CD4-positive, alpha-beta T cell (primary cell): ENCODE measurements around the gene CD33. TPM values are rescaled to one million over a fixed set of nuclear protein-coding genes. Genes with fewer than 3 reads are reported as not detected.

Experiments
- ATAC-seq: fragments of 200-7000 bp; cut with Tn5 transposase; one replicate; pipeline ENCODE4 v1.10.0; 2022; ENCODE audit warnings: mild to moderate bottlenecking; ENCODE audit not compliant: poor library complexity
- CTCF ChIA-PET: fragments of 350-600 bp; sonication (Branson Sonifier 250); formaldehyde crosslinking; loops from one replicate; lab custom pipeline; 2021; ENCODE audit warnings: antibody characterized with exemption, inconsistent platforms; lab: Charles Lee
- POLR2A ChIA-PET: fragments of 350-600 bp; sonication (Branson Sonifier 250); formaldehyde crosslinking; loops from one replicate; lab custom pipeline; 2021; ENCODE audit warnings: antibody characterized with exemption, inconsistent platforms; lab: Charles Lee
- DNase-seq, 14 experiments: peaks; one replicate each; pipeline ENCODE4 v3.0.0-alpha.2; 2013 to 2020; ENCODE audit warnings: mixed read lengths in 2 of 14
- H3K27ac ChIP-seq, 2 donors: one replicate each; pipeline versions ENCODE4 v1.5.1 to v1.7.0; 2013; ENCODE audit warnings: low read length in 2 of 2, low read depth in 1 of 2, mild to moderate bottlenecking in 1 of 2
- H3K27me3 ChIP-seq, 2 experiments: 1 replicate in 1 of 2; 2 replicates in 1 of 2; pipeline versions ENCODE4 v1.6.1 to v1.7.0; 2013; ENCODE audit warnings: low read length in 2 of 2, control low read depth in 1 of 2, mild to moderate bottlenecking in 1 of 2, moderate library complexity in 1 of 2; ENCODE audit not compliant: insufficient read depth in 2 of 2, control insufficient read depth in 1 of 2
- H3K36me3 ChIP-seq: one replicate; pipeline ENCODE4 v1.6.1; 2013; ENCODE audit warnings: low read length, control low read depth; ENCODE audit not compliant: insufficient read depth
- H3K4me1 ChIP-seq: one replicate; pipeline ENCODE4 v1.6.1; 2013; ENCODE audit warnings: low read length, control low read depth; ENCODE audit not compliant: insufficient read depth
- H3K4me3 ChIP-seq: one replicate; pipeline ENCODE4 v1.5.1; 2013; ENCODE audit warnings: mild to moderate bottlenecking, low read length, moderate library complexity
- H3K9me3 ChIP-seq, 2 experiments: 1 replicate in 1 of 2; 2 replicates in 1 of 2; pipeline versions ENCODE4 v1.6.1 to v1.7.0; 2013; ENCODE audit warnings: low read length in 2 of 2, mild to moderate bottlenecking in 2 of 2, control low read depth in 1 of 2, moderate library complexity in 1 of 2; ENCODE audit not compliant: control insufficient read depth in 1 of 2, insufficient read depth in 1 of 2
- H3K27ac Mint-ChIP-seq: one replicate; pipeline ENCODE4 v1.8.0; 2020; ENCODE audit warnings: mixed read lengths
- H3K27me3 Mint-ChIP-seq: one replicate; pipeline ENCODE4 v1.8.0; 2021; ENCODE audit warnings: mixed read lengths
- H3K36me3 Mint-ChIP-seq: one replicate; pipeline ENCODE4 v1.8.0; 2021; ENCODE audit warnings: low read depth, mixed read lengths
- H3K4me1 Mint-ChIP-seq: one replicate; pipeline ENCODE4 v1.8.0; 2021; ENCODE audit warnings: low read depth, mixed read lengths
- H3K4me3 Mint-ChIP-seq: one replicate; pipeline ENCODE4 v1.8.0; 2020; ENCODE audit warnings: mild to moderate bottlenecking, mixed read lengths
- H3K9me3 Mint-ChIP-seq: one replicate; pipeline ENCODE4 v1.8.0; 2020; ENCODE audit warnings: mixed read lengths
- intact Hi-C, 2 experiments: fragments of 100-400 bp; cut with DNase I in 1 of 2; cut with micrococcal nuclease in 1 of 2; formaldehyde crosslinking; loops; one replicate each; pipeline versions ENCODE4 v1.15.1 to v1.9.0; 2023 to 2025; cut with DNase I, micrococcal nuclease
- total RNA-seq, 174 experiments: library from RNA in 2 of 174; stranded (reverse) in 2 of 174; gene quantifications; one replicate each; pipeline ENCODE4 v1.2.3 and lab custom pipeline; 2021 to 2026
- TF ChIP-seq, protein P1 (sequence below): fragments of 200-600 bp; IDR thresholded peaks from one replicate; pipeline ENCODE4 v1.8.0; 2022; ENCODE audit warnings: antibody characterized with exemption, mild to moderate bottlenecking

The CD33 gene
- total RNA-seq, 2 experiments from 2014 or later, result 0.60 to 1.7 TPM

DNA sequence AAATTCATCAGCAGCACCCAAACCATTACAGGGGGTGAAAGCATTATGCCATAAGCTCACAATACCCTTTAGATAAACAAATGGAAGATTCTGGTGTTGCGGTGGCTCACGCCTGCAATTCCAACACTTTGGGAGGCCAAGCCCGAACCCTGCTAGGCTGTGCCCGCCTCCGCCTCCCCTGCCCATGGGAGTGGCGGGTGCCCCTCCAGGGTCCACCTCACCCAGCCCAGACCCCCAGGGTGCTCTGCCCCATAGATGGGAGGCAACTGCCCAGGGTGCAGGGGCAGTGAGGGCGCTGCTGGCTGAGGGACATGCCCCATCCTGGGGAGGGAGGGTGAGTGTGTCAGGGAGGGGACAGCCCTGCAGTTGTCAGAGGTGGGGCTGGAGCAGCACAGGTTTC is 16.0 kb downstream of the CD33 start:
- Histone ChIP-seq H3K27me3 (peaks cover 0 to 12% of the 10 kb centered on the region in 2 experiments), H3K27ac (no peak overlapping the region), H3K4me3 (no peak overlapping the region), H3K9me3 (peaks cover 0 to 4% of the 10 kb centered on the region in 2 experiments), H3K4me1 (no peaks in the 10 kb centered on the region), H3K36me3 (no peaks in the 10 kb centered on the region)
- Mint-ChIP-seq H3K36me3 (no peaks in the 10 kb centered on the region), H3K4me3 (no peak overlapping the region), H3K27ac (no peak overlapping the region), H3K9me3 (no peaks in the 10 kb centered on the region), H3K27me3 (peaks cover 13% of the 10 kb centered on the region), H3K4me1 (no peaks in the 10 kb centered on the region)
- POLR2A ChIA-PET, result no interaction called here
- intact Hi-C loops, result no loop called here
- DNase-seq (no peak), ATAC-seq (no peak)
- TF ChIP-seq, protein P1, sequence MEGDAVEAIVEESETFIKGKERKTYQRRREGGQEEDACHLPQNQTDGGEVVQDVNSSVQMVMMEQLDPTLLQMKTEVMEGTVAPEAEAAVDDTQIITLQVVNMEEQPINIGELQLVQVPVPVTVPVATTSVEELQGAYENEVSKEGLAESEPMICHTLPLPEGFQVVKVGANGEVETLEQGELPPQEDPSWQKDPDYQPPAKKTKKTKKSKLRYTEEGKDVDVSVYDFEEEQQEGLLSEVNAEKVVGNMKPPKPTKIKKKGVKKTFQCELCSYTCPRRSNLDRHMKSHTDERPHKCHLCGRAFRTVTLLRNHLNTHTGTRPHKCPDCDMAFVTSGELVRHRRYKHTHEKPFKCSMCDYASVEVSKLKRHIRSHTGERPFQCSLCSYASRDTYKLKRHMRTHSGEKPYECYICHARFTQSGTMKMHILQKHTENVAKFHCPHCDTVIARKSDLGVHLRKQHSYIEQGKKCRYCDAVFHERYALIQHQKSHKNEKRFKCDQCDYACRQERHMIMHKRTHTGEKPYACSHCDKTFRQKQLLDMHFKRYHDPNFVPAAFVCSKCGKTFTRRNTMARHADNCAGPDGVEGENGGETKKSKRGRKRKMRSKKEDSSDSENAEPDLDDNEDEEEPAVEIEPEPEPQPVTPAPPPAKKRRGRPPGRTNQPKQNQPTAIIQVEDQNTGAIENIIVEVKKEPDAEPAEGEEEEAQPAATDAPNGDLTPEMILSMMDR, result no peak
- CTCF ChIA-PET, result no interaction called here

- Histone ChIP-seq H3K4me1 (no peaks in the 10 kb centered on the region), H3K27me3 (peaks cover 0 to 12% of the 10 kb centered on the region in 2 experiments), H3K9me3 (peaks cover 0 to 4% of the 10 kb centered on the region in 2 experiments), H3K36me3 (no peaks in the 10 kb centered on the region), H3K27ac (no peak overlapping the region), H3K4me3 (no peak overlapping the region)
- no peak for ATAC-seq
- Mint-ChIP-seq H3K4me1 (no peaks in the 10 kb centered on the region), H3K4me3 (no peak overlapping the region), H3K36me3 (no peaks in the 10 kb centered on the region), H3K27ac (no peak overlapping the region), H3K9me3 (no peaks in the 10 kb centered on the region), H3K27me3 (peaks cover 19% of the 10 kb centered on the region)
- TF ChIP-seq, protein P1, result no peak
- ChIA-PET CTCF (no interaction called here), POLR2A (no interaction called here)
- intact Hi-C loops, result no loop called here
- DNase-seq, result no peak
These were observed 18.2 kb downstream of the CD33 start for GRCh38 chr19:51242881-51243630.

GRCh38 chr19:51246164-51246552 is 21.3 kb downstream of the CD33 start:
- no peak overlapping the region for H3K27ac Mint-ChIP-seq
- CTCF ChIA-PET, result no interaction called here
- no peaks in the 10 kb centered on the region for H3K36me3 ChIP-seq
- peaks cover 0 to 8% of the 10 kb centered on the region in 2 experiments for H3K9me3 ChIP-seq
- H3K4me3 Mint-ChIP-seq, result no peak overlapping the region
- intact Hi-C loops, result no loop called here
- POLR2A ChIA-PET, result no interaction called here
- H3K27me3 Mint-ChIP-seq, result peaks cover 19% of the 10 kb centered on the region
- no peaks in the 10 kb centered on the region for H3K9me3 Mint-ChIP-seq
- H3K27ac ChIP-seq, result no peak overlapping the region
- no peak overlapping the region for H3K4me3 ChIP-seq
- peaks cover 0 to 8% of the 10 kb centered on the region in 2 experiments for H3K27me3 ChIP-seq
- DNase-seq (peak in 3 of 14 experiments; percentile 8 to 46 (median 43)), ATAC-seq (no peak)
- no peaks in the 10 kb centered on the region for H3K4me1 ChIP-seq
- no peaks in the 10 kb centered on the region for H3K4me1 Mint-ChIP-seq
- TF ChIP-seq, protein P1, result no peak
- no peaks in the 10 kb centered on the region for H3K36me3 Mint-ChIP-seq
